Activated CD4-positive, CD25-positive, alpha-beta regulatory T cell treated with anti-CD3 and anti-CD28 coated beads, Interleukin-2, amount 50 U/mL, for 72 hours (primary cell): ENCODE results near the gene DUSP10.

Experiments used
- DNase-seq: peaks from one replicate; pipeline ENCODE4 v3.0.0; 2021

Gene DUSP10

DNA sequence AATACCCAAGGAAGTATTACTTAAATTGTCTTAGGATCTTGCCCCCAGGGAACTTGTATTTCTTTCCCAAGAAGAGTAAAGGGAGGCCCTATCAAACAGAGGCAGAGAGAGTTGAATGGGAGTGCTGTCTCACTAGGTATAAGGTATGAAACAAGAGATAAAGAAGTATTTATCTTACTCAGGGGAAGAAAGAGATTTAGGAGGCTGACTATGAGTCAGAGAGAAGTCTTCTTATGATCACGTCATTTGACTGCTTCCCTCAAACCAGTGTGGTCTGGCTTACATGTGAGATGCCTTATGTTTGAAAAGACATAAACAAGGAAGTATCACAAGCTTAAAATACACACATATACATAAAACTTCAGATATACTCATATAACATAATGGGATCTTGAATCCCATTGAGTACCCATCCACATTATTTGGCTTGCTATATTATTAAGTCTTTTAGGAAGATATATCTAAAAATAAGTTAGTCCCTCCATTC is 29.6 kb downstream of the DUSP10 start:
- no peak for DNase-seq

DNA sequence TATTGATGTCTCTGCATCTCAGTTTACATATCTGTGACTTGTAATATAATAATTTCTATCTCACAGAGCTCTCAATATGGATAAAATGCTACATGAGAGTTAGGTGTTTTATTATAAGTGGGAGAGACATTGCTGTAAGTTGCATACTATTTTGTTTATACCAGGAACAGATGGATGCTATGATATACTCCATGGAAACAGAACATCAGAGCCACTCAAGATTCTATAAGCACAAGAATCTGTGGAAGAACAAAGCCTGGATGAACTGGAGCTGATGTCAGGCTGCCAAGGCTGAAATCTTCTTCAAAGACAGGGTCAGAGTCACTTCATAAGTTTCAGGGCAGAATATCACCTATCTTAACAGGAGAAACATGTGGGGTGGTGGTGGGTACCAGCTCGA is 30.2 kb downstream of the DUSP10 start:
- no peak for DNase-seq

DNA sequence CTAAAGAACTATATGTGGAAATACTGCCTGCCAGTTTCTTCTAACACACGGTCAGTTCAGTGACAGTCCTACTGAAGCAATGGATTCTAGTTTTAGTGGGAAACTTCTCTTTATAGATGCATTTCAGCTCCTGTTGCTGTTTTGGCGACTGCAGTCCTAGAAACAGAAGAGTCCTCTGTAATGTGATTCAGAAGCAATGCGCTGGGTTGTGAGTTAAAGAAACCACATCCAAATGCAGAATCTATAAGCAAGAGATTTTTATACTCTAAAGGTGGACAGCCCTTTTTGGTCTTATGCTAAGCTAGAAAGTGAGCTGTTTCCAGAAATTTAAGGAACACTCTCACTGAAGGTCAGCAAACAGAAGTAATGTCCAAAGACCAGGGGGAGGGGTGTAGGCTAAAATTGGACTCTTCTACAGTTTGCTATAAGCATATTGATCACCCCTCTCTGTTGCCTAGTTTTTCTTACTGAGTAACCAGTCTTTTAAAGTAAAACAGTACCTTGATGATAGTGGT is 30.8 kb downstream of the DUSP10 start:
- no peak for DNase-seq

DNA sequence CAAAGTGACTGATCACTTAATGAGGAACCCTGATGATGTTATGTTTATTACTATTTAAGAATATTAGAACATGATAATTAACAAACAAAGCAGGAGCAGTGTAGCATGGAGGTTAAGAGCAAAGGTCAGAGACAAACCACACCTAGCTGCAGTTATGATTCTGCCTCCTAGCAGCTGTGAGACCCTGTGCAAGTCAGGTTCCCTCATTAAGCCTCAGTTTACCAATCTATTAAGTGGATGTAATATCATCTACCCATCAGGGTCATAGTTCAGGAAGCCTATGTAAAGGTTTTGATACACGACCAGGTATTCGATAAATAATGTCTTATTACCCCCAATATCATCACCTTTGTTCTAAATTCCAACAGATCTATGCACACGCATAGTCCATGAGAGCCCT is 32.0 kb downstream of the DUSP10 start:
- DNase-seq: no peak

DNA sequence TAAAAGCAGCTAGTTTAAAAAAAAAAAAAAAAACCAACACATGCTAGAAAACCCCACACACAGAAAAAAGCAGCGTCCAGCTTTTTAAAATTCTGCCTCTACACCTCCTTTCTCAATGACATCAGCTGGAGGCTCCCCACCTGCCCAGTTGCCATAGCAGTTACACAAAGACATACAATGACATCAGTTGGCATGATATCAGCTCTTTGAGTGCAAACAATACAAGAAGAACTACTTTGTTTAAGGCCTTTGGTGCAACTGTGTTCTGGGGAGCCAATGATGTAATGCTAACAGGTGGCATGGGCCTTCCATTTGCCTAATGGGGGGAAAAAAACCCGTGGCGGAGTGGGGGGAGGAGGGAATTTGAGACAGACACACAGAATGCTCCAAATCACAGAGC is 32.9 kb downstream of the DUSP10 start:
- no peak for DNase-seq

DNA sequence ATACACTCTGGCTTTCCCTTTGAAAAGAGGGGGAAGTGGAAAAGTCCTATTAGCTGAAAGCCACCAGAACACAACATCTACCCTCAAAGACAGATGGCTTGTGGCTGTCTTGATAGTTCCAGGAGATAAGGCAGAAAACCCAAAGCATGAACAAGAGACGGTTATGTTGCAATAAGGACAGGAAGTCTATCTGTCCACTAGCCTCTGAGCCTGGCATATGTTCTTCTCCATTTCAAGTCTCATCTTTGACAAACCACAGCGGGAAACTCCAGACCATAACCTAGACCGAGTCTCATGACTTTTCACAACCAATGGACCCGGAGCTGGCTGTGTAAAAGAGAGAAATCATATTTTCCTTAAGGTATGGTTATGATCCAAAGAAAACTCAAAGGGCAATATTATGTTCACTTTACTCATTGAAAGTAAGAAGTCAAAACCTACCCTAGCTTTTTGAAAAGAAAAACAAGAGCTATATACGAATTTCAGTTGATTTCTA is 33.8 kb downstream of the DUSP10 start:
- DNase-seq: peak; percentile 38

DNA sequence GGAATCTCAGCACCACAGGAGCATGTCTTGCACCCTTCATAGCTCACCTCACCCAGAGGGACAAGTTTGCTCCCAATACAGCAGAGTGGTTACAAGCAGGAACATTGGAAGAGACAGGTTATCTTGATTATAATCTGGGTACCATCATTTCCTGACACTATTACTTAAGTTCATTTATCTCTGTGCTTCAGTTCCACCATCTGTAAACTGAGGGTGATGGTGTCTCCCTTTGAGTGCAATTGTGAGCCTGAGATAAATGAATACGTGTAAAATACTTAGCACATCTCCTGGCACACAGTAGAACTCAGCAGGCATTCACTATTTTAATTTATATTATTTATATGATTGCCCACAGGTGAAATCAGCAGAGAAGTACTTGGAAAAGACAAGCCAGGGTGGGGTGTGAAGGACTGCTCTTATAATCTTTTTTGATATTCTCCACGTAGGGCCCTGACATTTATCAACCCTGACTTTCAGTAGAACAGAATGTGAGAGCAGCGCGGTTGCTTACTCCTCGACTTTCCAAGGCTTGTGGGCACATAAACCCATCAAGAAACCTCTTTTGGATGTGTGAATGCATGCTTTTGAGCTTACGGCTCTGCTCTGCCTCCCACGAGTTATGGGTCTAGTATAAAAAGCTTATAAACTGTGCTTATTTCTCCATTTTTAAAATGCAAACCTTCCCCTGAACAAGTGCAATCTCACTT is 34.9 kb downstream of the DUSP10 start:
- DNase-seq: no peak

DNA sequence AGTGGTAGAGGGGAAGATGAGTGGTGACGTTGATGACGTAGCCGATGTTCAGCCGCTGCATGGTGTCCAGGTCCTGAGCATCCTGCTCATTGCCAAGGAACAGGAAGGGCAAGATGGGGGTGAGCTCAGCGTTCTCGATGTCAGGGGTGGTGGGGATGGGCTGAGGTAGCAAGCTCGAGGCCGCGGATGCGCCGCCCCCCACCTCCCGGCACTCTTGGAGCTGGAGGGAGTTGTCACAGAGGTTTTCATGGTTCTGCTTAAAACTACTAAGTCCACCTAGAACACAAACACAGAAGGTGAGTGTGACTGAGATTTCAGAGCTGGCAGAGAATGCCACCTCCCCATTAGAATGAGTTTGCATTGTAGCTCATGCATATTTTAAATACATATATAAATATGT is 35.7 kb downstream of the DUSP10 start:
- DNase-seq: no peak

DNA sequence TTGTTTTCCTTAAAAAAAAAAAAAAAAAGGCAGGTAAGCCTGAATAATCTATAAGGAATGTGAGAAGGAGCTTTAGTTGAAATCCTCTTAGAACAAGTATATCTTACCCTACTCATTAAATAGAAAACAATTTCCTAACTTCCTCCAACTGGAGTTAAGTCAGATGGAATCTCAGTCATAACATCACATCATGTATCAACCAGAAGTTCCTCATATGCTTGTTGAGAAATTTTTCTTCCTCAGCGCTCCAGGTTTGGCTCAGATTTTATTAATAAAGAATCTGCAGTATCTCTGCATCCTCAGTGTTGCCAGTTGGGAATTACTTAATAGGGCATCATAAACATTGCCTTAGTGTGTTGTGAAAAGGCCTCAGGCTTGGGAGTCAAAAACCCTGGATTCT is 37.6 kb downstream of the DUSP10 start:
- DNase-seq: no peak

DNA sequence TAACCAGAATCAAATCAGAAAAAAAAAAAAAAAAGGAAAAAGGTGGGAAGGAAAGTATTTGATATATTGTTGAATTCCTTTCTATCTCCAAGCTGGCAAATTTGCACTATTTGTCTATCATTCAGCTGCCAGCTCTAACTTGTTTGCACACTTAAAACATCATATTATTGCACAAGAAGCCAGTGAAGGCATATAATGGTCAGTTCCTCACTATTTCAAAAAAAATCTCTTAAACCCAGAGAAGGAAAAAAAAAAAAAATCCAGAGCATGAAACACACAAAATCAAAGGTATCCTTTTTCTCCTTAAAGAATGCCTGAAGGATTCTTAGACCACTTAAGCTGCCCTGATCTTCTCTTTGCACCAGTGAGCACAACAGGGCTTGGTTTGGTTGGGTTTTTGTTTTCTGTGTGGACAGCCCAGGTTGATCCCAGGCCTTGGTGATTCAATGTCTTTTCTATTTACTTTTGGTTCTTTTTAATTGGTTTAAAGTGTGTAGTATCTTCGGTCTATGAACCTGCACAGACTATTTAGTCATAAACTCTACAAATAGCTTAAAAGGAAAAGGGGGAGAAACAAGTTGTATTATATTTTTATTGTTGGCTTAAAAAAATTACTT is 40.2 kb downstream of the DUSP10 start:
- no peak for DNase-seq

DNA sequence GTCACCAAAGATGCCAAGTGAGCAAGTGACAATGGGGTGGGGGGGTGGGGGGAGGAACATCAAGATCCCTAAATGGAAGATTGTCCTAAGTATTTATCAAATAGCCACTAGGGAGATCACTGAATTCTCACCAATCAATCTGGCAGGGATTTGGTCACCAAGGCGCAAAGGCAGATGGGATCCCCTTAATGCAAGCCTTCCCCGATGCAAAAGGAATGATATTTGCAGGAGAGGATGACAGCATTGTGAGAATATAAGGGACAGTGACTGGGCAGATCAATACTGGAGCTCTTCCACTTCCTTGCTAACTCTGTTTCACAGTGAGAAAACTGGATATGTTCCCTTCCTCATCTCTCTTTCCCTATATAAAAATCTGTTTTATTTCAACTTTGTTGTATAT is 40.9 kb downstream of the DUSP10 start:
- no peak for DNase-seq

DNA sequence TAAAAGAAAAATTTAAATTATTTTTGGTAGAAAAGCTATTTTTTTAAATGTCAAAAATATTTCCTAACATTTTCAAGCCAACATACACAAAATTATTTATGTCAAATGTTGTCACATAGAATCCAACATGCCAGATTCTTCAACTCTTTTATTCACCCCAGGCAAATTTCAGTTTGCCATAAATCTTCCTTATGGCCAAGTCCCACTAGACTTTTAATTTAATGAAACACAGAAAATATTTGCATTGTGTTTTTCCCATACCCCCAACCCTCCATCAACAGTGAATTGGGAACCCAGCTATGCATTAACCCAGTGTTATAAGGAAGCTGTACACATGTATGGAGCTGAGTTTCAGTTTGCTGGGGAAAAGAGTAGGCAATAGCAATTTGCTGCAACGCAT is 41.4 kb downstream of the DUSP10 start:
- DNase-seq: no peak

DNA sequence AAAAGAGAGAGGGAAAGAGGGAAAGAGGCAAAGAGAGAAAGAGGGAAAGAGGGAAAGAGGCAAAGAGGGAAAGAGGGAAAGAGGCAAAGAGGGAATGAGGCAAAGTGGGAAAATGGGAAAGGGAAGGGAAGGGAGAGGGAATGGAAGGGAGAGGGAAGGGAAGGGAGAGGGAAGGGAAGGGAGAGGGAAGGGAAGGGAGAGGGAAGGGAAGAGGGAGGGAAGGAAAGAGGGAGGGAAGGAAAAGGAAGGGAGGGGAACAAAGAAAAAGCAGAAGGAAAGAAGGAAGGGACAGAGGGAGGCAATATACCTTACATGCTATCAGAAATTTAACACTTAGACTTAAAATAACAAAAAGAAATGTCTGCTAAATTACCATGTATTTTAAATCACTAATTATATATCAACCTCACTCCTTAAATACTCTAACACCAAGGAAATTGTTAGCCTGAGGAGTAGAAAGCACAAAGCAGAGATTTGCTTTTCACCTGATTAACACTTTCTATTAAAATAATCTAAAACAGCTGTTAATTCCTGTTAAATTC is 41.8 kb downstream of the DUSP10 start:
- DNase-seq: no peak

DNA sequence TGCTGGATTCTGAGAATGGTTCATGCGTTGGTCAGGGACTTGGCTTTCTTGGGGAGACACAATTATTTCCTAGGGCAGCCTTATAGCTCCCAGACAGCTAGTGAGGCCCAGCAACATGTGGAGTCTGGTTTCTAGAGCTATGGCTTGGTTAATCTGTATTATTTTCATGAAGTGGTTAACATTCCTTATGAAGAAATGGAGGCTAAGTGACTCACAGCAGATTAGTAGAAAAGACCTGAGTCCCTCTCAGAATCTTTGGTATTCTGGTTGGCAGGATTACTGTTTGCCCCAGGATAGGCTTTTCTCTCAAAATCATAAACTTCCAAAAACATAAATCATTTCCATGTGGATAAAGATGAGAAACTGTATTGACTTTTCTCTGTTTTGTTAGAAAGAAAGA is 42.3 kb downstream of the DUSP10 start:
- no peak for DNase-seq

DNA sequence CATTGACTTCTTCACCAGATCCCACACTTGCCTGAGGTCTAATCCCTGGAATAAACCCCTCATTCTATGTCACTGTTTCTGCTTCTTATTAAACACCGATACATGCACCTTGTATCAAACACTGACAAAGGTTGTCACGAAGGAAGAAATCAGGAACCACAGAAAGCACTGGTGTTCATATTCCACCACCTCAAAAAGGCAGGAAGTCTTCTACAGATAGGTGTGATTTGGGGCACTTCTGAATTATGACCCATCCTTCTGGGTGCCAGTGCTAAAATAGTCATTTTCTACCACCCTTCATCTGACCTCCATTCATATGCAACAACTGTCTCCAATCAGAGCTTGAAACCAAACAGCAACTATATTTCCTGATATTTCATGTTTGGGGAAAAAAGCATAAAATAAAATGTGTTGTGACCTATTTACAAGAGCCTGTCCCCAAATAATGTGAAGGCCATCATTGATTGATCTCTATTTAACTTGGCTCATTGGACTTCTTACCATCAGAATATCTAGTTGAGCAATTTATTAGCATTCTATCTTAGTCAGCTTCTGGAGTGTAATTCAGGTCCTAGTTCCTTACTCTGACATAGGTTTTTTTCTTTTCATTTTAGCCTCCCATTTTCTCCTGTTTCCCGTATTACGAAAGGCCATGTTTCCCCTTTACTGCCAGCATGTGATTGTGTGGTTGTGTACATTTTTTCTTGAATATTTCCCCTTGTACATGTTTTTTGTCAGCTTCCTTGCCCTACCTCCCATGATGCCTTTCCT is 43.1 kb downstream of the DUSP10 start:
- no peak for DNase-seq

DNA sequence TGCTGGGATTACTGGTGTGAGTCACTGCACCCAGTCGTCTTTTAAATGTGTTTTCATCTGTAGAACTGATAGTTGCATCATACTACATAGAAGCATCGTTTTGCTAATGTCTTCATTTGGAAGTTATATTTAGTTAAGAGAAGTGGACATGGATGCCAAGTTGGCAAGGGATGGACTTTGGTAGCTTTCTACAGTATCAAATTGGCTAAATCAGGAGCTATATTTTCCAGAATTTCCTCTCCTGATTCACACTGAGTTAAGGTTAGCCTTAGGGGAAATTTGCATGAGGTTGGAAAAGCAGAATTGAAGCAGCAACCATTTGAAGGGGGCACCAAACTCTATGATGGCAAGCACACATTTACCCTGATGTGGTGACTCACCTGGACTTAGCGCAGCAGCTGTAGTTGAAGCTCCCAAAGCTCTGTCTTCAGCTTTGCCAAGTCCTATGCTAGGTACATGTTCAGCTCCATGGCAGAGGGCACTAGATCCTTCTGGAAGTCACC is 43.9 kb downstream of the DUSP10 start:
- no peak for DNase-seq

DNA sequence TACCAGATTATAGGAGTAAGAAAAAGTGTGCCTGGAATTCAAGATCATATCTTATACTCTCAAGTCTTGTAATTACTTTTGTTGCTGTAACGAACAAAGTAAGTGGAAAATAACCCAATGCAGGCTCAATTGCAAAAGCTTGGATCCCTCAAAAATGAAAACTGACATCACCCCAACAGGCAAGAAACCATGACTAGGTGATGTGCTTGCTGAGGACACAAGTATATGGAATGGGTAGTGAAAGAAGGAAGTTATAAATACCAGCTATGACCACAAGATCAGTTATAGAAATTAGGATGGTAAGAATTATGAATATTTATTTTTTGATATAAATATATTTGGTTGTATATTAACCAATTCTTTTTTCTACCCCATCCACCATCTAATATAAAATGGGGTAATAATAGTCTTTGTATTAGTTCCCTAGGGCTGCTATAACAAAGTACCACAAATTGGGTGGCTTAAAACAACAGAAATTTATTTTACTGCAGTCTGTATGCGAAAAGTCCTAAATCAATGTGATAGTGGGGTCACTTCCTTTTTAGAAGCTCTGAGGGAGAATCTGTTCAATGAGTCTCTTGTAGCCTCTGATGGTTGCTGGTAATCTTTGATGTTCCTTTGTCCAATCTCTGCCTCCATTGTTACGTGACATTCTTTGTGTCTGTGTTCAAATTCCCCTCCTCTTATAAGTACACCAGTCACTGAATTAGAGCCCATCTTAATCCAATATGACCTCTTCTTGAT is 45.0 kb downstream of the DUSP10 start:
- no peak for DNase-seq

DNA sequence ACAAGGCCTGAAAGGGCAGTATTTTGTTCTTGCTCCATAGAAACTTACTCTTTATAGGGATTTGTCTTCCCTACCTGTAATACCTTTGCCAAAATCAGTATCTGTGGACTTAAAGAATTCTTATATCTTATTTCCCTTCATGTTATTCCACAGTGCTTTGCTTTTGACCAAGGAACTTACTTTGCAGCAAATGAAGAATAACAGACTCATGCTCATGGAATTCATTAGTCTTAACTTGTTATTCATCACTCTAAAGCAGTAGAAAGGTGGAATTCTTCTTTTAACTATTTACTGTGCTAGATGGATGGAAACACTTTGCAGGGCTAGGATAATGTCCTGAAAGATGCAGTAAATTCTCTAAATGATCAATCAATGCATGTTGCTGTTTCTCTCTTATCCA is 45.9 kb downstream of the DUSP10 start:
- no peak for DNase-seq

DNA sequence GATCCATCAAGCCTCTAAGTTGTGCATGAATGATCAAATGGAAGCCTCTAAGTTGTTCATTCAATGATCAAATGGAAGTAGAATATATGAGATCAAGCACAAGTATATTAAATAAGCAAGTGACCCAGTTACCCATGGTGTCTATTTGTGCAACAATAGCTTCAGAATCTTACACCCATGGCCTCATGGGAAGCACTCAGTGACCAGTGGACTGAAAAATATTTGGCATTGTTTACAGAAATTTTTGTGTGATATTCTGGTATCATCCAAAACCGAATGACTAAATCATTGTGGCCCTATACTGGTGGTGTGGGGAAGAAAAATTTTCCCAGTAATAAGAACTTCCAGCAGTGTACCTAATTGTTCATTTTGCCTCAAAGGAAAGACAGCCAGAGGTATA is 46.6 kb downstream of the DUSP10 start:
- no peak for DNase-seq

DNA sequence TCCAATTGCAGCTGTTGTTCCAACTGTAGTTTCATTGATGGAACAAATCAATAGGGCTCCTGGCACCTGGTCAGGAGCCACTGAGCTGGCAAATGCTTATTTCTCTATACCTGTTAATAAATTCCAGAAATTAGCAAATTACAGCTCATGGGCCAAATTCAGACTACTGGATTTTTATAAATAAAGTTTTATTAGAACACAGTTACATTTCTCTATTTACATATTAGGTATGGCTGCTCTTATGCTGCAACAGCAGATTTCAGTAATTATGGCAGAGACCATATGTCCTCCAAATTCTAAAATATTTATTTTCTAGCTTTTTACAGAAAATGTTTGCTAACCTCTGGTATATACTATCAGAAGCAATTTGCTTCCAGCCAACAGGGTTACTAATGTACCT is 47.8 kb downstream of the DUSP10 start:
- no peak for DNase-seq

DNA sequence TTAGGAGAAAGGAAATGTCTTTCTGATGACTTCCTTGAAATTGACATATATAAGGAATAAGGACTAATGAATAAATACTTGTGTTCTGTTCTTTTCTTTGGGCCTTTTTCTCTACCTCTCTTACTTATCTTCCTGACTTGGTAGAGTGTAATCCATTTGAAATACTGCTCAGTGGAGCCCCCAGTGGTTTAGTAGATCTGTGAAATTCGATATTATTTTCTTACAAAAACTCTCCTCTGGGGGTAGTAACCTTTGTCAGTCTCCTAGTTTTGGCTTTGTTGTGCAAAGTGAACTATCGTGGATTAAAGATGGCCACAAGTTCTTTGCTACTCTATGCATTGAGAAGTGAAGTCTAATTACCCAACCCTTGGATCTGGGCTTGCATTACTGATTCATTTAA is 48.8 kb downstream of the DUSP10 start:
- DNase-seq: no peak

DNA sequence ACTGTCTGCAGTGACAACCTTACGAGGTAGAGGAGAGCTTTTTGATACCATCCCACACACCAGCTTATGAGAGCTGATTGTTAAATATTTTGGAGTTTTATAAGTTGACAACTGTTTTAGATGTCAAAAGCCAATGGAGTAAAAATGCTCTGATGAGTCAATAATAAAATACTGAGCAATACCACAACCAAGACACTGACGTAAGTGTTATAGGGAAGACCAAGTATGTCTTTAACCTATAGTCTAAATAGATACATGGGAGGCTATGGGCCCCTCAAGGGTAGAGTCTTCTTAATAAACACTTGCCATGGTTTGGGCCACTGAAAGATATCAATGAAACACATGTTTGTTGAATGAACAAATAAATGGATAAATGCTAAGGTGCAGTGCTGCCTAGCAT is 49.2 kb downstream of the DUSP10 start:
- DNase-seq: no peak

DNA sequence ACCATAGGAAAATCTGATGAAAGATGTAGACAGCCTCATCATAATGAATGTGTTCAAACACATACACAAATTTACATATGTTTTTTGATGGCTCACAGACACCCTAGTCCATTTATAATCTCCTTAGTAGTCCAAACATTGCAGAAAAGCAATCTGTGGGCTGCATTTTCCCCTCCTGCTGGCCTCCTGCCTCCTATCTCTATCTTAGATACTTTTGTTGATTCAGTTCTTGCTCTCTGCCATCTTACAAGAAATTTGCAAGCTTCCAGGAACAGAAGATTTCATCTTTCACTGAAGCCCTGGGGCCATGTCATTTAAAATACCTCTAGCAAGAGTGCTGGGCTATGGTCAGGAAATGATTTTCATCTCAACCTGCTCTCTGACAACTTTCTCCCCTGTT is 50.6 kb downstream of the DUSP10 start:
- DNase-seq: no peak
